Neural cell (in vitro differentiated cells): ENCODE results near the gene TXNDC11.

ENCODE experiments used
- EP300 ChIP-seq: fragments of 450-650 bp; conservative IDR thresholded peaks from 2 replicates; pipeline ENCODE4 v1.6.1; 2014; ENCODE audit warnings: antibody characterized with exemption, mild to moderate bottlenecking, moderate library complexity; ENCODE audit not compliant: poor library complexity, severe bottlenecking
- EZH2 ChIP-seq: fragments of 200-600, 300-800 bp; shearing (Covaris generic), sonication (generic); IDR thresholded peaks from 2 replicates; pipeline ENCODE4 v1.6.1; 2014; ENCODE audit warnings: antibody characterized with exemption, low read length, borderline replicate concordance, mild to moderate bottlenecking; ENCODE audit not compliant: insufficient read depth, poor library complexity, severe bottlenecking
- POLR2AphosphoS5 ChIP-seq: IDR thresholded peaks from 2 replicates; pipeline ENCODE4 v1.6.1; 2012
- RAD21 ChIP-seq: fragments of 450-650 bp; conservative IDR thresholded peaks from 2 replicates; pipeline ENCODE4 v1.6.1; 2014; ENCODE audit warnings: antibody characterized with exemption, mild to moderate bottlenecking, moderate library complexity
- TAF1 ChIP-seq: IDR thresholded peaks from 2 replicates; pipeline ENCODE4 v1.6.1; 2012; ENCODE audit warnings: low read depth
- TF ChIP-seq, protein P1 (sequence below): fragments of 450-650 bp; IDR thresholded peaks from 2 replicates; pipeline ENCODE4 v1.5.1; 2014; ENCODE audit warnings: antibody characterized with exemption, mild to moderate bottlenecking, moderate library complexity; ENCODE audit not compliant: poor library complexity, severe bottlenecking
- TF ChIP-seq, protein P2 (sequence below): IDR thresholded peaks from 2 replicates; pipeline ENCODE4 v1.6.1; 2012; ENCODE audit warnings: borderline replicate concordance

DNA sequence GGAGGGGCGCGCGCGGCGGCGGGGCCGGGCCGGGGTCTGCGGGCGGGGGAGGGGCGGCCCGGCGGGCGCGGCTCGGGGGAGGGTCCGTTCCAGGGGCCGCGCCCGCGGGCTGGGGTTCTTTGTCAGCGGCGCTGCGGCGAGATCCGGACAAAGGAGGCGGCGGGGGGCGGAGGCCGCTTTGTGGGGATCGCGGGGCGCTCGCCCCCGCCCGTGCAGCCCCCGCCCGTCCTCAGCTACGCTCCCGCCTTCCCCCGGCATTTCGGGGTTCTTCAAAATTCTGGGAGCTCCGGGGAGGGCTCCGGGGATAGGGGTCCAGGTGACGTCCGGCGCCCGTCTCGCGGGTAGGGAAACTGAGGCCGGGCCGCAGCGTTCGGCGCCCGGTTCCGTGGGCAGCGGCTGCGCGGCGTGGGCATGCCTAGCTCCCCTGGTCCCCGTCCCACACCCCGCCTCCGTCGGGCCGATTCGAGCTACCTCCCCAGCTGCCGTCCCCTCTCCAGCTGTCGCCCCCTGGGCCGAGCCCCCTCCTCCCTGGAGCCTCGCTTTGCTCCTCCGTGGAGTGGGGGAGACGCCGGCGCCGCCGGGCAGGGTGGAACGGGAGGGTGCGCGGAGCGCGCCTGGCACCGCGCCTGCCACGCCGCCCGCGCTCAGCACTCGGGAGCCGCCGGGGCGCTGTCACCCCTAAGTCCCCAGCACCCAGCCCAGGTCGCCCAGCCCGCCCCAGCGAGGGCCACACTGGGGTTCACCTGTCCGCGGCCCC, 73.9 kb downstream of the TXNDC11 start:
- TF ChIP-seq, protein P1, sequence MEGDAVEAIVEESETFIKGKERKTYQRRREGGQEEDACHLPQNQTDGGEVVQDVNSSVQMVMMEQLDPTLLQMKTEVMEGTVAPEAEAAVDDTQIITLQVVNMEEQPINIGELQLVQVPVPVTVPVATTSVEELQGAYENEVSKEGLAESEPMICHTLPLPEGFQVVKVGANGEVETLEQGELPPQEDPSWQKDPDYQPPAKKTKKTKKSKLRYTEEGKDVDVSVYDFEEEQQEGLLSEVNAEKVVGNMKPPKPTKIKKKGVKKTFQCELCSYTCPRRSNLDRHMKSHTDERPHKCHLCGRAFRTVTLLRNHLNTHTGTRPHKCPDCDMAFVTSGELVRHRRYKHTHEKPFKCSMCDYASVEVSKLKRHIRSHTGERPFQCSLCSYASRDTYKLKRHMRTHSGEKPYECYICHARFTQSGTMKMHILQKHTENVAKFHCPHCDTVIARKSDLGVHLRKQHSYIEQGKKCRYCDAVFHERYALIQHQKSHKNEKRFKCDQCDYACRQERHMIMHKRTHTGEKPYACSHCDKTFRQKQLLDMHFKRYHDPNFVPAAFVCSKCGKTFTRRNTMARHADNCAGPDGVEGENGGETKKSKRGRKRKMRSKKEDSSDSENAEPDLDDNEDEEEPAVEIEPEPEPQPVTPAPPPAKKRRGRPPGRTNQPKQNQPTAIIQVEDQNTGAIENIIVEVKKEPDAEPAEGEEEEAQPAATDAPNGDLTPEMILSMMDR: no peak
- no peak for TF ChIP-seq POLR2AphosphoS5
- TF ChIP-seq EZH2: no peak
- peak; percentile 20 for TF ChIP-seq RAD21
- no peak for TF ChIP-seq TAF1
- TF ChIP-seq, protein P2, sequence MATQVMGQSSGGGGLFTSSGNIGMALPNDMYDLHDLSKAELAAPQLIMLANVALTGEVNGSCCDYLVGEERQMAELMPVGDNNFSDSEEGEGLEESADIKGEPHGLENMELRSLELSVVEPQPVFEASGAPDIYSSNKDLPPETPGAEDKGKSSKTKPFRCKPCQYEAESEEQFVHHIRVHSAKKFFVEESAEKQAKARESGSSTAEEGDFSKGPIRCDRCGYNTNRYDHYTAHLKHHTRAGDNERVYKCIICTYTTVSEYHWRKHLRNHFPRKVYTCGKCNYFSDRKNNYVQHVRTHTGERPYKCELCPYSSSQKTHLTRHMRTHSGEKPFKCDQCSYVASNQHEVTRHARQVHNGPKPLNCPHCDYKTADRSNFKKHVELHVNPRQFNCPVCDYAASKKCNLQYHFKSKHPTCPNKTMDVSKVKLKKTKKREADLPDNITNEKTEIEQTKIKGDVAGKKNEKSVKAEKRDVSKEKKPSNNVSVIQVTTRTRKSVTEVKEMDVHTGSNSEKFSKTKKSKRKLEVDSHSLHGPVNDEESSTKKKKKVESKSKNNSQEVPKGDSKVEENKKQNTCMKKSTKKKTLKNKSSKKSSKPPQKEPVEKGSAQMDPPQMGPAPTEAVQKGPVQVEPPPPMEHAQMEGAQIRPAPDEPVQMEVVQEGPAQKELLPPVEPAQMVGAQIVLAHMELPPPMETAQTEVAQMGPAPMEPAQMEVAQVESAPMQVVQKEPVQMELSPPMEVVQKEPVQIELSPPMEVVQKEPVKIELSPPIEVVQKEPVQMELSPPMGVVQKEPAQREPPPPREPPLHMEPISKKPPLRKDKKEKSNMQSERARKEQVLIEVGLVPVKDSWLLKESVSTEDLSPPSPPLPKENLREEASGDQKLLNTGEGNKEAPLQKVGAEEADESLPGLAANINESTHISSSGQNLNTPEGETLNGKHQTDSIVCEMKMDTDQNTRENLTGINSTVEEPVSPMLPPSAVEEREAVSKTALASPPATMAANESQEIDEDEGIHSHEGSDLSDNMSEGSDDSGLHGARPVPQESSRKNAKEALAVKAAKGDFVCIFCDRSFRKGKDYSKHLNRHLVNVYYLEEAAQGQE: no peak
- TF ChIP-seq EP300: no peak
